Measurements from ENCODE around the gene ATF7IP. TPM values are rescaled to one million over a fixed set of nuclear protein-coding genes. Genes with fewer than 3 reads are reported as not detected.

Gene ATF7IP
- polyA plus RNA-seq, 1 of the 3 experiments (the other 2 are of a cell fraction) = 2.8 TPM

DNA sequence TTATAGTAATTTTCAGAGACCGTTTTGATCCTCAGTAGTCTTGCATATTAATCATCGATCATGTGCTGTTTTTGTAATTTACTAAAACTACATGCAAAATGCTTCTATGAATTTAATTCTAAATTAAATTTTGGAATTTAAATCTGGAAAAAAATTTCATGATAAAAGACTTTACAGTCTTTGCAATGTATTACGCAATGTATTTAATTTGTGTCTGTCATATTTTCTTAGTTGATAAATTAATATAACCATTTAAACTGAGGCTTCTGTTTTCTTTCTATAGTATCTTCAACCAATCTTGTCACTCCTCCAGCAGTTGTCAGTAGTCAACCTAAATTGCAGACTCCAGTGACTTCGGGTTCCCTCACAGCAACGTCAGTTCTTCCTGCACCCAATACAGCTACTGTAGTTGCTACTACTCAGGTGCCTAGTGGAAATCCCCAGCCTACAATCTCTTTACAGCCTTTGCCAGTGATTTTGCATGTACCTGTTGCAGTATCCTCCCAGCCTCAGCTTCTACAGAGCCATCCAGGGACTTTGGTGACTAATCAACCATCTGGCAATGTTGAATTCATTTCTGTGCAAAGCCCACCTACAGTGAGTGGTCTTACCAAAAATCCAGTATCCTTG, 94.8 kb downstream of the ATF7IP start (continued):
- TF ChIP-seq, protein P1, sequence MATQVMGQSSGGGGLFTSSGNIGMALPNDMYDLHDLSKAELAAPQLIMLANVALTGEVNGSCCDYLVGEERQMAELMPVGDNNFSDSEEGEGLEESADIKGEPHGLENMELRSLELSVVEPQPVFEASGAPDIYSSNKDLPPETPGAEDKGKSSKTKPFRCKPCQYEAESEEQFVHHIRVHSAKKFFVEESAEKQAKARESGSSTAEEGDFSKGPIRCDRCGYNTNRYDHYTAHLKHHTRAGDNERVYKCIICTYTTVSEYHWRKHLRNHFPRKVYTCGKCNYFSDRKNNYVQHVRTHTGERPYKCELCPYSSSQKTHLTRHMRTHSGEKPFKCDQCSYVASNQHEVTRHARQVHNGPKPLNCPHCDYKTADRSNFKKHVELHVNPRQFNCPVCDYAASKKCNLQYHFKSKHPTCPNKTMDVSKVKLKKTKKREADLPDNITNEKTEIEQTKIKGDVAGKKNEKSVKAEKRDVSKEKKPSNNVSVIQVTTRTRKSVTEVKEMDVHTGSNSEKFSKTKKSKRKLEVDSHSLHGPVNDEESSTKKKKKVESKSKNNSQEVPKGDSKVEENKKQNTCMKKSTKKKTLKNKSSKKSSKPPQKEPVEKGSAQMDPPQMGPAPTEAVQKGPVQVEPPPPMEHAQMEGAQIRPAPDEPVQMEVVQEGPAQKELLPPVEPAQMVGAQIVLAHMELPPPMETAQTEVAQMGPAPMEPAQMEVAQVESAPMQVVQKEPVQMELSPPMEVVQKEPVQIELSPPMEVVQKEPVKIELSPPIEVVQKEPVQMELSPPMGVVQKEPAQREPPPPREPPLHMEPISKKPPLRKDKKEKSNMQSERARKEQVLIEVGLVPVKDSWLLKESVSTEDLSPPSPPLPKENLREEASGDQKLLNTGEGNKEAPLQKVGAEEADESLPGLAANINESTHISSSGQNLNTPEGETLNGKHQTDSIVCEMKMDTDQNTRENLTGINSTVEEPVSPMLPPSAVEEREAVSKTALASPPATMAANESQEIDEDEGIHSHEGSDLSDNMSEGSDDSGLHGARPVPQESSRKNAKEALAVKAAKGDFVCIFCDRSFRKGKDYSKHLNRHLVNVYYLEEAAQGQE (IDR thresholded peaks at IDR 0.05; ENCODE audit: low read depth, low read length) = no peak

- Histone ChIP-seq H2AFZ (ENCODE audit: low read depth) (no peak overlapping the region), H4K20me1 (ENCODE audit: insufficient read depth) (no peaks in the 10 kb centered on the region), H3K4me1 (ENCODE audit: control insufficient read depth in 1 of 2, insufficient read depth in 2 of 2, low read depth in 1 of 2, low read length in 1 of 2) (no peaks in the 10 kb centered on the region), H3K27me3 (ENCODE audit: insufficient read depth) (no peaks in the 10 kb centered on the region), H3K9me3 (peaks cover 25% of the 10 kb centered on the region), H3K4me2 (no peak overlapping the region), H3F3A (replicated peaks; ENCODE audit: insufficient read depth) (peaks cover 4% of the 10 kb centered on the region), H3K4me3 (ENCODE audit: low read depth in 2 of 2, low read length in 1 of 2) (no peak overlapping the region; a peak in 1 of 4 replicates), H3K27ac (ENCODE audit: low read depth in 2 of 2, low read length in 1 of 2) (no peak overlapping the region), H3K9me2 (no peaks in the 10 kb centered on the region), H3K79me2 (ENCODE audit: insufficient read depth) (no peaks in the 10 kb centered on the region), H3K36me3 (replicated peaks in 1 of 2; ENCODE audit: control insufficient read depth in 1 of 2, insufficient read depth in 2 of 2, low read length in 1 of 2) (peaks cover 37 to 71% of the 10 kb centered on the region in 2 experiments), H3K9ac (no peak overlapping the region)
- WGBS (ENCODE audit: low lambda C conversion rate) = 95% methylated on average over 1 of the region's 1 CpG
- POLR2A ChIA-PET = no interaction called here
- TF ChIP-seq GATA2 (CRISPR knock-in tag; IDR thresholded peaks at IDR 0.05) (no peak), MEF2A (IDR thresholded peaks at IDR 0.05; ENCODE audit: borderline replicate concordance, low read depth) (no peak), NFIC (IDR thresholded peaks at IDR 0.05; ENCODE audit: borderline replicate concordance) (no peak), SMC3 (IDR thresholded peaks at IDR 0.05; ENCODE audit: low read depth, low read length) (no peak), EZH2phosphoT487 (IDR thresholded peaks at IDR 0.05; ENCODE audit: borderline replicate concordance, low read depth) (no peak), TEAD4 (IDR thresholded peaks at IDR 0.05; ENCODE audit: borderline replicate concordance, insufficient read depth) (no peak), IRF3 (IDR thresholded peaks at IDR 0.05; ENCODE audit: low read depth, low read length) (no peak), FOXJ3 (CRISPR knock-in tag; IDR thresholded peaks at IDR 0.05) (no peak), MAX (IDR thresholded peaks at IDR 0.05; ENCODE audit: low read depth) (no peak), JUND (IDR thresholded peaks at IDR 0.05) (no peak), SIN3A (IDR thresholded peaks at IDR 0.05; ENCODE audit: borderline replicate concordance, low read depth, low read length) (no peak)
- TF ChIP-seq, protein P1 (IDR thresholded peaks at IDR 0.05; ENCODE audit: low read depth, low read length) = no peak
- TF ChIP-seq, protein P2, sequence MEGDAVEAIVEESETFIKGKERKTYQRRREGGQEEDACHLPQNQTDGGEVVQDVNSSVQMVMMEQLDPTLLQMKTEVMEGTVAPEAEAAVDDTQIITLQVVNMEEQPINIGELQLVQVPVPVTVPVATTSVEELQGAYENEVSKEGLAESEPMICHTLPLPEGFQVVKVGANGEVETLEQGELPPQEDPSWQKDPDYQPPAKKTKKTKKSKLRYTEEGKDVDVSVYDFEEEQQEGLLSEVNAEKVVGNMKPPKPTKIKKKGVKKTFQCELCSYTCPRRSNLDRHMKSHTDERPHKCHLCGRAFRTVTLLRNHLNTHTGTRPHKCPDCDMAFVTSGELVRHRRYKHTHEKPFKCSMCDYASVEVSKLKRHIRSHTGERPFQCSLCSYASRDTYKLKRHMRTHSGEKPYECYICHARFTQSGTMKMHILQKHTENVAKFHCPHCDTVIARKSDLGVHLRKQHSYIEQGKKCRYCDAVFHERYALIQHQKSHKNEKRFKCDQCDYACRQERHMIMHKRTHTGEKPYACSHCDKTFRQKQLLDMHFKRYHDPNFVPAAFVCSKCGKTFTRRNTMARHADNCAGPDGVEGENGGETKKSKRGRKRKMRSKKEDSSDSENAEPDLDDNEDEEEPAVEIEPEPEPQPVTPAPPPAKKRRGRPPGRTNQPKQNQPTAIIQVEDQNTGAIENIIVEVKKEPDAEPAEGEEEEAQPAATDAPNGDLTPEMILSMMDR (IDR thresholded peaks at IDR 0.05) = no peak
- CTCF ChIA-PET = no interaction called here
- DNase-seq = no peak
Observed at GRCh38 chr12:14471497-14471896, 106.0 kb downstream of the ATF7IP start.
